Bronchial epithelial cell (primary cell): ENCODE results near the gene CLIP1. TPM values are rescaled to one million over a fixed set of nuclear protein-coding genes. Genes with fewer than 3 reads are reported as not detected.
A peak's percentile ranks its signal among the peaks of the same experiment; 100 is the strongest.
"Not testable (repeated sequence)": the region's sequence is repeated elsewhere in the genome, so short reads cannot be mapped to it uniquely, and the experiment has no call there.

Experiments
- DNase-seq: peaks from one replicate; pipeline ENCODE4 v3.0.0-alpha.2; 2010; ENCODE audit warnings: low read depth
- FAIRE-seq: peaks from 2 replicates; lab custom pipeline; 2011; peaks lifted over from hg19 to GRCh38; lab: Jason Lieb, UNC
- H3K27me3 ChIP-seq: 2 replicates; pipeline ENCODE4 v1.5.1; 2011; ENCODE audit warnings: low read length; ENCODE audit not compliant: control insufficient read depth, insufficient read depth
- H3K36me3 ChIP-seq: 2 replicates; pipeline ENCODE4 v1.5.1; 2011; ENCODE audit warnings: low read length; ENCODE audit not compliant: control insufficient read depth, insufficient read depth
- H3K4me3 ChIP-seq: 2 replicates; pipeline ENCODE4 v1.5.1; 2011; ENCODE audit warnings: mild to moderate bottlenecking, low read depth, low read length, control low read depth
- CTCF ChIP-seq: IDR thresholded peaks from 2 replicates; pipeline ENCODE4 v1.5.1; 2011; ENCODE audit warnings: mild to moderate bottlenecking, moderate library complexity, low read length, control low read depth, inconsistent platforms; ENCODE audit not compliant: insufficient read depth, severe bottlenecking
- total RNA-seq: library from RNA; depleted of rRNA; stranded (reverse); fragments of >200 nt; gene quantifications from 2 replicates; pipeline ENCODE4 v1.2.1, GENCODE V29; 2014

CLIP1 gene
- total RNA-seq, 1 donor from 2014 or later = 69.0 TPM

DNA sequence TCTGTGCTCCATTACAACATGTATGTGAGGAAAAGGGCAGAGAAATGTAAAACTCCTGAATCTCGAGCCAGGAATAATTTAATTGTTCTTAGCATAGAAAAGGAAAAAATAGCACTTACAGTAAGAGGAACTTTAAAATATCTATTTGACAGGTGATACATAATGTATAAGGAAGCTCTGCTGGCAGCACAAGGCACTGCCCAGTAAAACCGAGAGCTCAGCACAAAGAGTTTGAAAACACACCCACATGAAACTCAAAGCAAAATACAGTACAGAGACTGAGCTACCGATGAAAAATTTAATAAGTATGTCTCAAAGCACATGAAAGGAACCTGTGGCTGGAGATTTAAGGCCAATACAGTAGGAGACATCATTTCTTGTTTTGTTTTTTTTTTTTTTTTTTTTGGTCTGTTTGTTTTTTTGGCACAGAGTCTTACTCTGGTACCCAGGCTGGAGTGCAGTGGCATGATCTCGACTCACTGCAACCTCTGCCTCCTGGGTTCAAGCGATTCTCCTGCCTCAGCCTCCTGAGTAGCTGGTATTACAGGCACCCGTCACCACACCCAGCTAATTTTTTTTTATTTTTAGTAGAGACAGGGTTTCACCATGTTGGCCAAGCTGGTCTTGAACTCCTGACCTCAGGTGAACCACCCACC, 19.2 kb downstream of the CLIP1 start:
- no peak for FAIRE-seq
- TF ChIP-seq CTCF = no peak
- no peak for DNase-seq
- Histone ChIP-seq H3K27me3 (no peaks in the 10 kb centered on the region), H3K36me3 (no peaks in the 10 kb centered on the region), H3K4me3 (no peak overlapping the region)

- no peak for TF ChIP-seq CTCF
- no peak overlapping the region for H3K4me3 ChIP-seq
- DNase-seq (no peak), FAIRE-seq (no peak)
- no peaks in the 10 kb centered on the region for H3K36me3 ChIP-seq
- H3K27me3 ChIP-seq = no peaks in the 10 kb centered on the region
These were observed 20.2 kb downstream of the CLIP1 start for GRCh38 chr12:122402264-122402663.

- Histone ChIP-seq H3K4me3 (no peak overlapping the region), H3K27me3 (no peaks in the 10 kb centered on the region), H3K36me3 (peaks cover 4% of the 10 kb centered on the region)
- peak; percentile 89 for DNase-seq
- peak; percentile 68 for TF ChIP-seq CTCF
- FAIRE-seq = no peak
These were observed 22.7 kb downstream of the CLIP1 start for GRCh38 chr12:122399592-122400373.

DNA sequence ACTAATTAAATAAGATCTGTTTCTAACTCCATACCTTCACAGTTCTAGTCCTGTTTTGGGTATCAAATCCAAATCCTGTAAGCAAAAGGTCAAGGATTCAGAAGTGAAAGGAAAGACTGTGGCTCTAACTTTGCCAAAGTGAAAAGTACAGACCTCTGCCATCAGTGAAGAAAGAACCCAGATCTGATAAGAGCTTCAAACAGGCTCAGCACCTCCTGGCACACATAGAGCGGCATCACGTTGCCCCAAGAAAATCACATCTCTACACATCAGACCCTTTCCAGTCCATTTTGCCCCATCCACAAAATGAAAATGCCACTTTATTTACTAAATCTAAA, 23.2 kb downstream of the CLIP1 start:
- FAIRE-seq (no peak), DNase-seq (no peak)
- H3K27me3 ChIP-seq = no peaks in the 10 kb centered on the region
- peaks cover 4% of the 10 kb centered on the region for H3K36me3 ChIP-seq
- TF ChIP-seq CTCF = no peak
- H3K4me3 ChIP-seq = no peak overlapping the region

DNA sequence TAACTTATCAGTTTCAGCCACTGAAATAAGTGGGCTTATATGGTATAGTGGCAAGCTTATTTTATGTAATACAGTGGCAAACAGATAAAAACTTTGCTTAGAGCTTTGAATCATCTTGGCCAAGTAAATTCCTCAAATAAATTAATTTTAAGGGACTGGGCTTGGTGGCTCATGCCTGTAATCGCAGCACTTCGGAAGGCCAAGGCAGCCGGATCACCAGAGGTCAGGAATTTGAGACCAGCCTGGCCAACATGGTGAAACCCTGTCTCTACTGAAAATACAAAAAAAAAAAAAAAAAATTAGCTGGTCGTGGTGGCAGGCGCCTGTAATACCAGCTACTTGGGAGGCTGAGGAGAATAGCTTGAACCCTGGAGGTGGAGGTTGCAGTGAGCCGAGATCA, 24.5 kb downstream of the CLIP1 start:
- not testable (repeated sequence) for DNase-seq, H3K36me3 ChIP-seq, FAIRE-seq, H3K4me3 ChIP-seq, H3K27me3 ChIP-seq

DNA sequence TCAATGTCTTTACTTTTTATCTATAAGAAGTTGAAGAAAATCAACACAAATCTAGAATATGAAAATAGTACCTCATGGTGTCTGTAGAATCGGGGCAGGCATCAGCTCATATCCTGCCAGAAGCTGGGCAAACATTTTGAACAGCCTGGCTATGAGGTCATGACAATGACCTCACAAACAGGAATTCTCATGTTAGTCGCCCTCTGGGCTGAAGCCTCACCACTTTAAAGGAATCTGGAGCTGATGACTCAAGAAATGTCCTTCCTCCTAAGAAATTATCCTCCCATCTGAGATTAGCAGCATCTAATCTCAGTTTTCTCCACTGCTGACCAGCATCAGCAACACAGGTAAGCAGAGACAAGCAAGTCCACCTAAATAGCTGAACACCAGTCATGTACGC, 27.1 kb downstream of the CLIP1 start:
- H3K4me3 ChIP-seq = no peak overlapping the region

More for the DNA sequence above, 27.1 kb downstream of the CLIP1 start:
- TF ChIP-seq CTCF = no peak
- peak; percentile 78 for DNase-seq
- FAIRE-seq = no peak
- H3K36me3 ChIP-seq = peaks cover 4% of the 10 kb centered on the region
- no peaks in the 10 kb centered on the region for H3K27me3 ChIP-seq
